Head of caudate nucleus (tissue), 42 donors: ENCODE data around the gene TMEM117.
"Not testable (repeated sequence)": the region's sequence is repeated elsewhere in the genome, so short reads cannot be mapped to it uniquely, and the experiment has no call there.

Experiments used
- DNase-seq, 42 donors: peaks; one replicate each; pipeline versions ENCODE4 v3.0.0 to v3.0.0-alpha.2; 2020 to 2021; ENCODE audit warnings: mixed read lengths in 7 of 42
- intact Hi-C: fragments of 100-400 bp; cut with DNase I; formaldehyde crosslinking; loops from one replicate; pipeline ENCODE4 v1.15.0; 2022

The TMEM117 gene

DNA sequence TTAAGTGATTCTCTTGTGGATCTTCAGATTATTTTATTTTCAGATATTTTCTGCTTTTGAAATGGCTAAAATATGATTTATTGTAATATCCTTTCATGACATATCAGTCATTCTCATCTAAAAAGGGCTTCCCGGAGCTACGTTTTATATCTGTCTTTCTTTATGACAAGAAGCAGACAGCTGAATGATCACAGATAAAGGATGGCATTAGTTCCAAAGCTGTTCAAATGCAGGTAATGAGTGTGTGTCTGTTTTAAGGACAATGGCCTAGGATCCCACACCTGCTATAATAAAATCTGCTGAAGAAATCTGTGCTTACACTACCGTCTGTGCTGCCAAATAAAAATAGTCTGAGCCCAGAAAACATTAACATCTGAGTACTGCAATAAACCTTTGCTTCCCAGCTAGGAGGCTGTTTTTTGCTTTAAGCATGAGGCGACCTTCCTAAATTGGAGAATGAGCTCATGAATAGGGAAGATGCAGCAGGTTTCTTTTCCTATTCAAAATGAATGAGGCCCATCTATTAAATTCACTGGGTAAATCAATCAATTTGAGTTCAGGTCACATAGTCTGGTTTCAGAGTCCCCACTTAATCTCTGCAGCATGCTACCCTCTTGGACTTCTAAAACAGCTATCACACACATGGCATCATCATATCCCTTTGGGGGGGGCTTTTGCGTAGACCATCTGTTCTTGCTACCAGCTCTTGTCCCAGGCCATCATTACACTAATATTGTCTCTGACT lies 541.7 kb downstream of the TMEM117 start:
- DNase-seq, result no peak
- intact Hi-C loops, result no loop called here

DNA sequence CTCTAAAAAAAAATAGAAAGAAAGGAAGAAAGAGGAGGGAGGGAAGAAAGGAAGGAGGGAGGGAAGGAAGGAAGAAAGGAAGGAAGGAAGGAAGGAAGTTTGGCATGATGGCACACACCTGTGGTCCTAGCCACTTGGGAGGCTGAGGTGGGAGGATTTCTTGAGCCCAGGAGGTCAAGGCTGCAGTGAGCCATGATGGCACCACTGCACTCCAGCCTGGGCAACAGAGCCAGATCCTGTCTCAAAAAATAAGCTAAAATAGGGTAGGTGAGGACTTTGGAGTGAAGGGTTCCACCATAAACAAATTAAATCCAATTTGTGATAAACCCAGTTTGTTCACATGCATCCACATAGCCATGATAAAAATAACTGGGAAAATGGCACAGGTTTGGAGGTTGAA lies 543.2 kb downstream of the TMEM117 start:
- DNase-seq, intact Hi-C loops: not testable (repeated sequence)

DNA sequence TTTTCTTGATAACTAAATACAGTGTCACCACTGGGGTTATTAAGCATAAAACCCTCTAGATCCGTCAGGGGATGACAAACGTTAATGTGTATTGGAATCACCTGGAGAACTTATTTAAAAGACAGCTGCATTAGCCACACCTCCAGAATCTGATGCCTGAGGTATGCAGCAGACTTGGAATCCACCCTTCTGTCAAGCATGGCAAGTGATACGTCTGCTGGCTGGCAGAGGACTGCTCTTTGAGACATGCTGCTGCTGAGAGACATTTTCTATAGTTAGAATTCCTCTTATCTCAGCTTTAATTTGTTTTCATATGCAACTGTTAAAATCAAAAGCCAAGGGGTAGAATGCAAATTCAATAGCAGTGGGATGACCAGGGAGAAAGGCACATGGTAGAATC lies 544.0 kb downstream of the TMEM117 start:
- intact Hi-C loops, result no loop called here
- DNase-seq, result peak in 4 of 42 donors; percentile 8 to 40 (median 24)

DNA sequence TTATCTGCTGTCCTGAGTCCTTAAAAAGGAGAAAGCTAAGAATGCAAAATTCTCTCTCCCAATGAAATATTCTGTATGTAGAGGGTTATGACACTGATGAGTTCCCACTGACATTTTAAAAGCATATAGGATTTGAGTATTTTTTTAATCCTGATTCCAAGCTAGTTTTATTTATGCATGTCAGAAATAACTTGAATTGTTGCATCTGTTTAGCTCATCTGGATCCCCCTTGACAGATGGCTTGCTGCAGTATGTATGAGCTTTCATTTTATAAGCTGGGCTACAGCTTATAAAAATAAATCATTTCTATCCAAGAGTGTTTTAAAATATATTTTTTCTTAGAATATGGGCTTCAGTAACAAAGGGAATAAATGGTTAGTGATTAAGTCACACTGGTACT lies 545.0 kb downstream of the TMEM117 start:
- no peak for DNase-seq

DNA sequence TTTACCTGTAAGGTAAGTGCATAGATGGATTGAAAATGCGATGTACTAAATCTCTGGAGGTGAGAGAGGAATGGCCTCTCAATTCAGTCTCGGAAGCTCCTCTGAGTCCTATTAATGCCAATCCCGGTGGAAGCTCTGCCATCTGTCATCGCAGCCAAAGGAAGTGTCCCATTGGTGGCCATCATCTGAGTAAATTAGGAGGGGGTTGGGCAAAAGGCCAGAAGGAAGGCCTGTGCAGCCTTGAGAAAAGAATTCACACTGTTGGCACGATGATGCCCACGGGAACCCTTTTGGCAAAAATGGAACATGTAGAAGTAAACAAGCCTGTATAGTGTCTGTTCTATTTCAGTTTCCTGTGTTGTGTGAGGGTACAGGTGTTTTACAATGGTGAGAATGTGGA lies 545.5 kb downstream of the TMEM117 start:
- intact Hi-C loops, result no loop called here
- no peak for DNase-seq

More for the DNA sequence above, 545.0 kb downstream of the TMEM117 start:
- intact Hi-C loops, result no loop called here

DNA sequence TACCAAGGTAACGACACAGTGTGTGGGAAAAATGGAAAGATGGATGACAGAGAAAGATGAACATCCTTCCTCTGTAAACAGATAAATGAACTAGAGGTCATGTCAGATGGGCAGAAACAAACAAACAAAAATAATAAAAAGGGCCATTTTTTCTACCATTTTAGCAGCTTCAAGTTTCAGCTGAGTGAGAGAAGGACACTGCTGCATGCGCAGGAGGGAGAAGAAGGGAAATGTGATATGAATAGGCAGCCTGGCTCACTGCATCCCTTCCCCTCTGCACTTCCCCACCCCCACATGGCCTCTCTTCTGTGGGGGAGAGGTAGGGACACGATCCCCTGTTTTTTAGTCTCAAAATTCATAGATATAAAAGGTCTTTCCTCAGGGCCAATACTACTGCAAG lies 548.3 kb downstream of the TMEM117 start:
- intact Hi-C loops, result no loop called here
- no peak for DNase-seq

DNA sequence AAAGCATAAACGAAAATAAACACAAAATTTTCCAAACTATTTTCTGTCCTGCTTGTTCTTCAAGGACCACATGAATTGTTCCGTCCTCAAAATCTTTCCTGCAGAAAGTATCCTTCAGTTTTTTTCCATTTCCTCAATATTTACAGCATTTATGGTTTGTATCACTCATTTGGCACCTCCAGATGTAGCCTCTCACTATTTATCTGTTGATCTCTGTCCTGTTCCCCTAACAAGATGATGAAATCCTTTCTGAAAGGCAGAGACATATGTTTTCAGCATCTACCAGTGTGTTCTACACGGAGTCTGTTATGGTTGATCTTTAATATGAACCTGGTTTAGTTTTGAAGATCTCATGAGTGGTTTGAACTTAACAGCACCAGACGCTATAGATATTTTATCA lies 550.1 kb downstream of the TMEM117 start:
- no peak for DNase-seq
- intact Hi-C loops, result no loop called here

DNA sequence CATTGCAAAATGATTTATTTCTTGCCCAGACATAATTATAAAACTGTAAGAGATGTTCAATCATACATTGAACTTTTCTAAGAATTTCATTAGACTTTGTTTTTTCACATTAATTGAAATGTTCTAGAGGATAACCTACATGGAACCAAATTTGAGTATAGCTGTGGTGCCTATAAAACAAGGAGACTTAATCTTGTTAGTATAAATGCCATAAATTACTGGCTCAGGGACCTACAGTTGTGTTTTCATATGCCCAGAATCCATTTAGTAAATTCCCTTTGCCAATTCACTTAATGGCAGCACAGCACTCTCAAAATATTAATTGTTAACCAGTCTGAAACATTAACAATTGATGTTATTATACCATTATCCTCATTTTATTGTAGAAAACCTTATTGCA lies 551.7 kb downstream of the TMEM117 start:
- intact Hi-C loops, result no loop called here
- DNase-seq, result no peak

DNA sequence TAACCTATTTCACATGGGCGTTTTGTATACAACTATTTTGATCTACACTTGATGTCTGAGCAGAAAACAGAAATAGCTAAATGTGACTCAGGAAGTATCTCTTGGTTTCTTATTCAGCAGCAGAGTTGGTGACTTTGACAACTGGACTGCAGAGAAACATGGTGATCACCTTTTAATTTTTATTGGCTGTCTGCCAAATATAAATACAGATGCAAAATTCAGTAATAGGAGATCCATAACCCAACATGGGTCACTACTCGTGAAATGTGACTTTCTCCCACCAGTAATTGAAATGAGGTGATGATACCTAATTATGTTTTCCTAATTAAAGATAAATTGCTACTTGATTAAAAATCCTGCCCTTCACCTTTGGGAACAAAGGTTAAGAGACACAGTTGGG lies 553.2 kb downstream of the TMEM117 start:
- intact Hi-C loops, result no loop called here
- no peak for DNase-seq

DNA sequence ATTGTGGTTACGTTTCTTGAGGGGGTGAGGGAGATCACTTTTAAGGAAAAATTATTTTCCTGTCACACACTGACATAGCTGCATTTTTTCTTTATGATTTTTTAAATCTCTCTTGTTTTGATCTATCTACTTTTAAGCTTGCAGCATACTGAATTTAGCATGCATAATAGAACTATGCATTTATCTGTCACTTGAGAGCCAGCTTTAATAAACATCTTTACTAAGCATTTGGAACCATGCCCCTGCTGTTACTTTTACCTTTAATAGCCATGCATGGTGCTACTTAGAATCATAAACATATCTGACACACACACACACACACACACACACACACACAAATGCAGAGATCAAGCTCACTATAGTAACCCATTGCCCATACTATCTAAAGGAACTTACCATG lies 554.0 kb downstream of the TMEM117 start:
- DNase-seq, result no peak
- intact Hi-C loops, result no loop called here

DNA sequence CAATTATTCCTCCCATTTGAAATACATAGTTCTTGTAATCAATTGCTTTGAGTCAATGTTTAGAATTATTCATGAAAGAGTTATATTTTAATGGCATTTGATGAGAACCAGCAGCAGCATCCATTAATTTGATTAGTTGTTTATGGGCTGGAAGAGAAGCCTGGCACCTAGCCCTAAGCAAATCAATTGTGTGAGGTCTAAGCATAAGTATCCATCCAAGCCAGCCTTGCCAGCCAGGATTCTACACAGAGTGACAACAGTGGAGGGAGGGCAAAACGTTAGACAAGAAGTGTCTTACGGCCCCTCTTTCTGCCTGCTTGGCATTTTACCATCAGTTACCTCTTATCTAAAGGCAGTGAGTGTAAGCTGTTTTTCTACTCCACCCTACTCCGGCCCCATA lies 561.8 kb downstream of the TMEM117 start:
- intact Hi-C loops, result no loop called here
- DNase-seq, result no peak

DNA sequence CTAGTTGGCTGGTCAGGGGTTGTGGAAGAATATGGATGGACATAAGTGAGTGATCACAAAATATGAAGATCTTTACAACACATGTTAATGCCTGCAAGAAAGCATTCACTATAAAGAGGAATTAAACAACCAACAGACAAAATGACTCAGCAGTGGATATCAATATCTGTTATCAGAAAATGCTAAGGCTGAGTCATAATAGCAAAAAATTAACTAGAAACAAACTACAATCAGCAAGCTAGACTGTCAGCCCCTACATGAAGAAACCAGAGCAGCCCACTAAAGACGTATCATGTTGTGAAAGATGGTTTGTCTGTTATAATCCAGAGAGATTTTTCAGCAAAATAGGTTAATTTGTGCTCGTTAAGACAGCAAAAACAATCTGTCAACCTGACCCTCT lies 567.3 kb downstream of the TMEM117 start:
- intact Hi-C loops, result no loop called here
- no peak for DNase-seq

DNA sequence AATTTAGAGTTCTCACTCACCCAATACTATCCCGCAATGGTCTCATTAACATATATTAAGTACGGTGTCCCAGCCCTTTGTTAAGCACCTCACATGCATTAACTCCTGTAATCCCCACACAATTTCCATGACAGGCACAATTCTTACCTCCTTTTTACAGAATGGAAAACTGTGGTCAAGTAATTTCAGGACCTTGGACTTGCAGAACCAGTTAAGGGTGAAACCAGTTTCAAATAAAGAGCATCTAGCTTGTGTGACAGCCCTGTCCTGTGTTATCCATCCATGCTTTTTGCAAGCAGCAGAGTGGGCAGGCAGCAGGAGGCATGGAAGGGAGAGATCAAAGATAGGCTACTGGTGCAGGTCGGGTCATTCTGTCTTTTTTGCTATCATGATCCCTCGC lies 569.4 kb downstream of the TMEM117 start:
- intact Hi-C loops, result no loop called here
- DNase-seq, result no peak

DNA sequence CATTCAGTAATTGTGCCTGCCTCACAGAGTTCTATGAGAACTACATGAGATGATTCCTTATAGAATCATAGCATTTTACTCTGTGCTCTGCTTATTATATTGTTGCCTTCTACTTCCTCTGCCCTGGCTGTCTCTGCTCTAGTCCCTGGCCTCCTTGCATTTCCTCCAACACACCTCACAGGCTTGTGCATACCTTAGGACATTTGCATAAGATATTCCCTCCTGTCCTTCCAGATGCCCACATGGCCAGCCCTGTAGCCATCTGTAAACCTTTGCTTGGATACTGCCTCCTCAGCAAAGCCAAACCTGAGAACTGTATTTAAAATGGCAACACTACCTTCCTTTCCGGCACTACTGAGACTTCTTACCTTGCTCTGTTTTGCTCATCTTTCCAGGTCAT lies 586.7 kb downstream of the TMEM117 start:
- intact Hi-C loops, result no loop called here

DNA sequence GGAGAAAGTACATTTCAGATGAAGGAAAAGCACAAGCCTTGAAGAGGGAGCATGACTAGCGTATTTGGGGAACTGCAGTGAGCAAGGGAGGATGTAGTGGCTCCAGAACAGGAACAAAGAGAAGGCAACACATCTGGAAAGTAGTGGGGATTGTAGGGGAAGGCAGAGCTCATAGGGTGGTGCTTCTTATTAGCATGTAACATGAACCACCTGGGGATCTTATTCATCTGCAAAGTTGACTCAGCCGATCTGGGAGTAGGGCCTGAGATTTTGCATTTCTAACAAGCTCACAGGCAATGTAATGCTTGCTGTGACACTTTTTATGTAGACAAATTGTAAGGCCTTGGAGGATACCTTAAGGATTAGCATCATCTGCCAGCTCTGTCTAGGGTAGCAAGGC lies 592.9 kb downstream of the TMEM117 start:
- no peak for DNase-seq
- intact Hi-C loops, result no loop called here

More for the DNA sequence above, 586.7 kb downstream of the TMEM117 start:
- no peak for DNase-seq

DNA sequence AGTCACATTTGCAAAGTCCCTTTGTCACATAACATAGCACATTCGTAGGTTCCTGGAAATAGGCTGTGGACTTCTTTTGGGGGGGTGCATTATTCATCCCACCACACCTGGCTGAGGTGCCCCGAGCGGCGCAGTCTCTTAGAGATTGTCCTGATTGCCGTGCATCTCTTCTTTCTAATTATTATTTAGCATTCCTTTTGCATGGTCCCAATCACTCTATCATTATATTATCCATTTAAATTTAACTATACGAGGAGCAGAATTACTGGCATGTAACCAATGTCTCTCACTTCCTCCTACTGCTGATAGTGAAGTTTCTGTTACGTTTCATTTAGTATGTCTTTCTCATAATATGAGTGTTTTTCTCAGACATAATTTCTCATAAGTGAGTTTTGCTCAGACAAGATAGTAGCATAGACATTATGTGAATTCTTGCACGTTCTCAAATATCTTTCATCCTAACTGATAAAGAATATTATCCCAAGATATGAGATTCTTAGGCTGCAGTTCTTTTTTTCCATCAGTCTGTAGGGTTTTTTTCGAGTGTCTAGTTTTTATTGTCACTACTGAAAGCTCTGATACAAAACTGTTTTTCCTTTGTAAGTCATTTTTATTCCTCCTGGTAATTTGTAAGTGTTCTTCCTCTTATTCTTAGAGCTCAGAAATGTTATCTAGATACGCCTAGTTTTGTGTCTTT lies 595.9 kb downstream of the TMEM117 start:
- intact Hi-C loops, result no loop called here
- DNase-seq, result no peak

DNA sequence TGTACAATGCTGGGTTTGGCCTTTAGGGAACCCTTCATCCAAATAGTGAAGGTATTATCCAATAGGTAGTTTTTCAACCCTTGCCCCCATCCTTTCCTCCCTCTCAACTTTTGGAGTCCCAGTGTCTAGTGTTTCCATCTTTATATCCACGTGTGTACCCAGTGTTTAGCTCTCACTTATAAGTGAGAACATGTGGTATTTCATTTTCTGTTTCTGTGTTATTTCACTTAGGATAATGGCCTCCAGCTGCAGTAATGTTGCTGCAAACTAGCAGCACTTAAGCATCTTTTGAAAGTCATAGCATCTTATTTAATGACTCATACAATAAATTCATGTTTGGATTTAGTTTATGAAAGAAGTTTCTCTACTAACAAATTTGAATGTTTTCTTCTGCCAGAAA lies 597.8 kb downstream of the TMEM117 start:
- intact Hi-C loops, result no loop called here
- no peak for DNase-seq

DNA sequence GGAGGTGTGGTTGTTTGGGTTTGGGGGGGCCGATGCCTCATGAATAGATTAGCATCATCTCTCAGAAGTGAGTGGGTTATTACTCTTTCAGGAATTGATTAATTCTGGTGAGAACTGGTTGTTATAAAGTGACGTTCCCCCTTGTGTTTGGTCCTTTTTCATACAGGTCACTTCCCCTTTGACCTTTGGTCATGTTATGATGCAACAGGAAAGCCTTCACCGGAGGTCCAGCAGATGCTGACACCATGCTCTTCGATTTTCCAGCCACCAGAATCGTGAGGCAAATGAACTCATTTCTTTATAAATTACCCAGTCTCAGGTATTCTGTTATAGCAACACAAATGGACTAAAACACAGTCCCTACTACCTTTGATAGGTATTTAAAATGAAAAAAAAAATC lies 600.9 kb downstream of the TMEM117 start:
- intact Hi-C loops, result no loop called here
- no peak for DNase-seq
